ENCODE results near the gene CEP41.
"Not testable (repeated sequence)": the region's sequence is repeated elsewhere in the genome, so short reads cannot be mapped to it uniquely, and the experiment has no call there.

Gene CEP41

GRCh38 chr7:130458257-130458656 is 17.4 kb upstream of the CEP41 start:
- DNase-seq = no peak

- DNase-seq = no peak
Measured at GRCh38 chr7:130454959-130455358, 14.1 kb upstream of the CEP41 start.

- no peak for DNase-seq
Measured at GRCh38 chr7:130452951-130453350, 12.1 kb upstream of the CEP41 start.

- DNase-seq = not testable (repeated sequence)
Measured at GRCh38 chr7:130451344-130451743, 10.5 kb upstream of the CEP41 start.

GRCh38 chr7:130446259-130446658 is 5.4 kb upstream of the CEP41 start:
- no peak for DNase-seq

- DNase-seq = no peak
Measured at GRCh38 chr7:130444751-130445407, 4.1 kb upstream of the CEP41 start.

GRCh38 chr7:130444234-130444633 is 3.4 kb upstream of the CEP41 start:
- DNase-seq = no peak

GRCh38 chr7:130442601-130443000 is 1.8 kb upstream of the CEP41 start:
- no peak for DNase-seq

GRCh38 chr7:130441408-130441869 is 623 bp upstream of the CEP41 start:
- DNase-seq = peak; percentile 95

GRCh38 chr7:130436253-130436652 is 4.6 kb downstream of the CEP41 start:
- no peak for DNase-seq

GRCh38 chr7:130435311-130435854 is 5.4 kb downstream of the CEP41 start:
- no peak for DNase-seq

- DNase-seq = no peak
Measured at GRCh38 chr7:130433301-130433700, 7.5 kb downstream of the CEP41 start.

GRCh38 chr7:130432886-130433285 is 7.9 kb downstream of the CEP41 start:
- no peak for DNase-seq

GRCh38 chr7:130430841-130431666 is 9.8 kb downstream of the CEP41 start:
- DNase-seq = no peak

GRCh38 chr7:130430115-130430514 is 10.7 kb downstream of the CEP41 start:
- DNase-seq = no peak

GRCh38 chr7:130429019-130429418 is 11.8 kb downstream of the CEP41 start:
- no peak for DNase-seq

GRCh38 chr7:130426564-130426963 is 14.3 kb downstream of the CEP41 start:
- no peak for DNase-seq

GRCh38 chr7:130425796-130426195 is 15.0 kb downstream of the CEP41 start:
- no peak for DNase-seq

GRCh38 chr7:130423501-130424037 is 17.2 kb downstream of the CEP41 start:
- DNase-seq = no peak

- DNase-seq = peak; percentile 61
Measured at GRCh38 chr7:130421684-130422083, 19.1 kb downstream of the CEP41 start.

- no peak for DNase-seq
Measured at GRCh38 chr7:130420943-130421578, 19.8 kb downstream of the CEP41 start.

- no peak for DNase-seq
Measured at GRCh38 chr7:130419658-130420057, 21.2 kb downstream of the CEP41 start.

- DNase-seq = no peak
Measured at GRCh38 chr7:130418306-130418705, 22.5 kb downstream of the CEP41 start.
